HCT116 (cell line): ENCODE data around the gene RHOBTB1.

ENCODE experiments used
- CEBPB ChIP-seq: IDR thresholded peaks from 2 replicates; pipeline ENCODE4 v1.6.1; 2012; ENCODE audit warnings: low read depth
- CTCF ChIP-seq, 3 experiments: fragments of 200-600 bp in 1 of 3; sonication (generic) in 1 of 3; IDR thresholded peaks in 2 of 3; conservative IDR thresholded peaks in 1 of 3; 2 replicates each; pipeline ENCODE4 v1.5.1; 2012 to 2017; ENCODE audit warnings: low read depth in 2 of 3, low read length in 2 of 3, antibody characterized with exemption in 1 of 3, borderline replicate concordance in 1 of 3, control low read depth in 1 of 3, mild to moderate bottlenecking in 1 of 3, mixed read lengths in 1 of 3, mixed run types in 1 of 3, moderate library complexity in 1 of 3; ENCODE audit not compliant: insufficient read depth in 1 of 3
- EZH2 ChIP-seq: fragments of 200-600 bp; sonication (generic); IDR thresholded peaks from 2 replicates; pipeline ENCODE4 v1.6.1; 2017; ENCODE audit warnings: antibody characterized with exemption, mixed run types
- EZH2phosphoT487 ChIP-seq: fragments of 200-600 bp; IDR thresholded peaks from 2 replicates; pipeline ENCODE4 v1.6.1; 2018; ENCODE audit warnings: antibody characterized with exemption, borderline replicate concordance
- POLR2A ChIP-seq: IDR thresholded peaks from 2 replicates; pipeline ENCODE4 v1.7.0; 2011; ENCODE audit warnings: borderline replicate concordance; ENCODE audit not compliant: insufficient read depth, insufficient read length; ENCODE audit errors: extremely low read depth
- POLR2AphosphoS5 ChIP-seq: IDR thresholded peaks from 2 replicates; pipeline ENCODE4 v1.6.1; 2011; ENCODE audit warnings: mild to moderate bottlenecking, low read depth, low read length, moderate library complexity
- SP1 ChIP-seq: IDR thresholded peaks from 2 replicates; pipeline ENCODE4 v1.6.1; 2012; ENCODE audit warnings: low read depth
- TCF7L2 ChIP-seq: IDR thresholded peaks from 2 replicates; pipeline ENCODE4 v1.7.0; 2011; ENCODE audit warnings: borderline replicate concordance, inconsistent platforms; ENCODE audit not compliant: insufficient read depth, insufficient read length; ENCODE audit errors: extremely low read depth
- YY1 ChIP-seq: IDR thresholded peaks from 2 replicates; pipeline ENCODE4 v1.6.1; 2011; ENCODE audit warnings: low read length, low read depth, moderate library complexity, mild to moderate bottlenecking; ENCODE audit not compliant: insufficient replicate concordance; ENCODE audit errors: extremely low read depth
- ZNF274 ChIP-seq: fragments of 200-500 bp; sonication (Bioruptor generic); IDR thresholded peaks from 2 replicates; pipeline ENCODE4 v1.6.1; 2014; ENCODE audit warnings: mild to moderate bottlenecking, low read depth, low read length, inconsistent platforms
- TF ChIP-seq, protein P1 (sequence below): IDR thresholded peaks from 2 replicates; pipeline ENCODE4 v1.6.1; 2012
- TF ChIP-seq, protein P2 (sequence below): IDR thresholded peaks from 2 replicates; pipeline ENCODE4 v1.6.1; 2012; ENCODE audit warnings: low read depth

GRCh38 chr10:60942788-60943315, 1.1 kb downstream of the RHOBTB1 start:
- TF ChIP-seq YY1: no peak
- no peak for TF ChIP-seq POLR2AphosphoS5
- TF ChIP-seq, protein P1, sequence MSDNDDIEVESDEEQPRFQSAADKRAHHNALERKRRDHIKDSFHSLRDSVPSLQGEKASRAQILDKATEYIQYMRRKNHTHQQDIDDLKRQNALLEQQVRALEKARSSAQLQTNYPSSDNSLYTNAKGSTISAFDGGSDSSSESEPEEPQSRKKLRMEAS: no peak
- no peak for TF ChIP-seq CTCF (IDR thresholded peaks at IDR 0.05 in 2 of 3, conservative IDR thresholded peaks at IDR 0.05 in 1 of 3; ENCODE audit: borderline replicate concordance in 1 of 3, insufficient read depth in 1 of 3, low read depth in 2 of 3, low read length in 2 of 3)
- TF ChIP-seq POLR2A: no peak
- TF ChIP-seq SP1: no peak
- TF ChIP-seq EZH2phosphoT487: no peak
- TF ChIP-seq CEBPB: no peak
- no peak for TF ChIP-seq TCF7L2
- TF ChIP-seq, protein P2, sequence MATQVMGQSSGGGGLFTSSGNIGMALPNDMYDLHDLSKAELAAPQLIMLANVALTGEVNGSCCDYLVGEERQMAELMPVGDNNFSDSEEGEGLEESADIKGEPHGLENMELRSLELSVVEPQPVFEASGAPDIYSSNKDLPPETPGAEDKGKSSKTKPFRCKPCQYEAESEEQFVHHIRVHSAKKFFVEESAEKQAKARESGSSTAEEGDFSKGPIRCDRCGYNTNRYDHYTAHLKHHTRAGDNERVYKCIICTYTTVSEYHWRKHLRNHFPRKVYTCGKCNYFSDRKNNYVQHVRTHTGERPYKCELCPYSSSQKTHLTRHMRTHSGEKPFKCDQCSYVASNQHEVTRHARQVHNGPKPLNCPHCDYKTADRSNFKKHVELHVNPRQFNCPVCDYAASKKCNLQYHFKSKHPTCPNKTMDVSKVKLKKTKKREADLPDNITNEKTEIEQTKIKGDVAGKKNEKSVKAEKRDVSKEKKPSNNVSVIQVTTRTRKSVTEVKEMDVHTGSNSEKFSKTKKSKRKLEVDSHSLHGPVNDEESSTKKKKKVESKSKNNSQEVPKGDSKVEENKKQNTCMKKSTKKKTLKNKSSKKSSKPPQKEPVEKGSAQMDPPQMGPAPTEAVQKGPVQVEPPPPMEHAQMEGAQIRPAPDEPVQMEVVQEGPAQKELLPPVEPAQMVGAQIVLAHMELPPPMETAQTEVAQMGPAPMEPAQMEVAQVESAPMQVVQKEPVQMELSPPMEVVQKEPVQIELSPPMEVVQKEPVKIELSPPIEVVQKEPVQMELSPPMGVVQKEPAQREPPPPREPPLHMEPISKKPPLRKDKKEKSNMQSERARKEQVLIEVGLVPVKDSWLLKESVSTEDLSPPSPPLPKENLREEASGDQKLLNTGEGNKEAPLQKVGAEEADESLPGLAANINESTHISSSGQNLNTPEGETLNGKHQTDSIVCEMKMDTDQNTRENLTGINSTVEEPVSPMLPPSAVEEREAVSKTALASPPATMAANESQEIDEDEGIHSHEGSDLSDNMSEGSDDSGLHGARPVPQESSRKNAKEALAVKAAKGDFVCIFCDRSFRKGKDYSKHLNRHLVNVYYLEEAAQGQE: no peak
- no peak for TF ChIP-seq ZNF274
- no peak for TF ChIP-seq EZH2
